Placental epithelial cell (primary cell): ENCODE measurements around the gene TRAF5. TPM values are rescaled to one million over a fixed set of nuclear protein-coding genes. Genes with fewer than 3 reads are reported as not detected.

ENCODE experiments used
- total RNA-seq: library from RNA; depleted of rRNA; stranded (reverse); fragments of >200 nt; gene quantifications from 2 replicates; pipeline ENCODE4 v1.2.3, GENCODE V29; 2012

Gene TRAF5, protein sequence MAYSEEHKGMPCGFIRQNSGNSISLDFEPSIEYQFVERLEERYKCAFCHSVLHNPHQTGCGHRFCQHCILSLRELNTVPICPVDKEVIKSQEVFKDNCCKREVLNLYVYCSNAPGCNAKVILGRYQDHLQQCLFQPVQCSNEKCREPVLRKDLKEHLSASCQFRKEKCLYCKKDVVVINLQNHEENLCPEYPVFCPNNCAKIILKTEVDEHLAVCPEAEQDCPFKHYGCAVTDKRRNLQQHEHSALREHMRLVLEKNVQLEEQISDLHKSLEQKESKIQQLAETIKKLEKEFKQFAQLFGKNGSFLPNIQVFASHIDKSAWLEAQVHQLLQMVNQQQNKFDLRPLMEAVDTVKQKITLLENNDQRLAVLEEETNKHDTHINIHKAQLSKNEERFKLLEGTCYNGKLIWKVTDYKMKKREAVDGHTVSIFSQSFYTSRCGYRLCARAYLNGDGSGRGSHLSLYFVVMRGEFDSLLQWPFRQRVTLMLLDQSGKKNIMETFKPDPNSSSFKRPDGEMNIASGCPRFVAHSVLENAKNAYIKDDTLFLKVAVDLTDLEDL
- 1.2 and 2.0 TPM in 2 replicates for total RNA-seq

DNA sequence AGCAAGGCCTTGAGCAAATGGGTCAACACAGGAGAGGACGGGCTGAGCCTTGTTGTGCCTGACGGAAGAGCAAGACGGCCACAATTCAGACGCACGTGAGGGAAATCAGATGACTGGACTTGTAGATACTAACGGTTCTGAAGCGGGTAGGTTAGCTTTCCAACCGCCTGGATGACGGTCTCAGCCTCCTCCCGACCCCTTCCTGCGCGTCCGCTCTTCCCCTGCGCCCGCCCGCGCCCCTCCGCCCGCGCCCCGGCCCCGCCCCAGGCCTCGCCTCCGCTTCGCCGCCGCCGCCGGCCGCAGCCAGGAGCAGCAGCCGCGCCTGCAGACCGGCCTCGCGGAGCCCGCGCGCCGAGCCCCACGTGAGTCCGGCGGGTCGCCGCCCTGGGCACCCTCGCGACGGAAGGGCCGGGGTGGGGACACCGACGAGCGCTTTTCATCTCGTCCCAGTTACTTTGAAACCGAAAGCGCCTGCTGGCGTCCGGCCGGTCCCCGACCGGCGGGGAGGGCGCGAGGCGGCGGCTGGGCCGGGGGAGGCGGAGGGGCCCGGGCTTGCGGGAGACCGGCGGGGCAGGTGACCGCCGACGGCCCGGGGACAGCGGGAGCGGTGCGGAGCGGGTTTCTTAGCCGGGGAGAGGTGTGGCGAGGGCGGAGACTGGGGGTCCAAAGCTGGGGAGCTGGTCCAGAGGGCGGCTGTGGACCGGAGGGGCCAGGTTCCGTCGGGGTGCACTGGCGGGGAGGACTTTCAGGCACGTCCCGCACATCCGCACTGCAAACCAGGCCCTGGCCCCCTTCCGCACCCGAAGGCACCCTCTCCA is at the start of gene TRAF5:
Gene TRAF5 (plus strand): TSS at position 306 of the 818 bp plus-strand sequence. CDS start 26,407 bp downstream, outside the sequence.

Other genes starting within 250 kb of the TRAF5 start
- gene KCNH1, start 192.7 kb upstream of the TRAF5 start, total RNA-seq, result under 0.01 and 0.11 TPM in 2 replicates
- 30.9 and 45.9 TPM in 2 replicates for gene RCOR3, start 67.5 kb upstream of the TRAF5 start, total RNA-seq
- gene RD3, start 165.3 kb downstream of the TRAF5 start, total RNA-seq, result not detected in 2 replicates